ES-I3 (cell line): Measurements from ENCODE around the gene CACNA1H.
"Not testable (repeated sequence)": the region's sequence is repeated elsewhere in the genome, so short reads cannot be mapped to it uniquely, and the experiment has no call there.

Experiments used
- H3K36me3 ChIP-seq: 2 replicates; pipeline ENCODE4 v1.6.1; 2013; ENCODE audit warnings: mild to moderate bottlenecking, low read length, control low read depth, moderate library complexity; ENCODE audit not compliant: insufficient read depth
- H3K4me1 ChIP-seq: 2 replicates; pipeline ENCODE4 v1.6.1; 2013; ENCODE audit warnings: mild to moderate bottlenecking, control low read depth, low read length; ENCODE audit not compliant: insufficient read depth
- H3K9ac ChIP-seq: 2 replicates; pipeline ENCODE4 v1.6.1; 2013; ENCODE audit warnings: low read depth, mild to moderate bottlenecking, low read length, moderate library complexity
- H3K9me3 ChIP-seq: 2 replicates; pipeline ENCODE4 v1.6.1; 2013; ENCODE audit warnings: mild to moderate bottlenecking, low read length, moderate library complexity; ENCODE audit not compliant: control insufficient read depth, insufficient read depth

CACNA1H gene

GRCh38 chr16:1176280-1176897, 23.5 kb downstream of the CACNA1H start:
- no peak overlapping the region for H3K9ac ChIP-seq
- H3K36me3 ChIP-seq, result no peaks in the 10 kb centered on the region
- no peaks in the 10 kb centered on the region for H3K9me3 ChIP-seq
- no peaks in the 10 kb centered on the region for H3K4me1 ChIP-seq

- H3K4me1 ChIP-seq, result no peaks in the 10 kb centered on the region; the same call in 1 of the 2 replicates
- H3K36me3 ChIP-seq, result no peaks in the 10 kb centered on the region
- H3K9me3 ChIP-seq, result no peaks in the 10 kb centered on the region
- no peak overlapping the region for H3K9ac ChIP-seq
Observed at GRCh38 chr16:1177053-1177452, 24.1 kb downstream of the CACNA1H start.

- no peaks in the 10 kb centered on the region; the same call in 1 of the 2 replicates for H3K4me1 ChIP-seq
- no peaks in the 10 kb centered on the region for H3K36me3 ChIP-seq
- H3K9ac ChIP-seq, result no peak overlapping the region
- H3K9me3 ChIP-seq, result no peaks in the 10 kb centered on the region
Observed at GRCh38 chr16:1177750-1178149, 24.8 kb downstream of the CACNA1H start.

GRCh38 chr16:1178295-1178910, 25.5 kb downstream of the CACNA1H start:
- no peak overlapping the region for H3K9ac ChIP-seq
- H3K36me3 ChIP-seq, result no peaks in the 10 kb centered on the region
- no peaks in the 10 kb centered on the region; the same call in 1 of the 2 replicates for H3K4me1 ChIP-seq
- H3K9me3 ChIP-seq, result no peaks in the 10 kb centered on the region

GRCh38 chr16:1180549-1181403, 27.9 kb downstream of the CACNA1H start:
- Histone ChIP-seq H3K9ac (no peak overlapping the region), H3K9me3 (no peaks in the 10 kb centered on the region), H3K4me1 (no peaks in the 10 kb centered on the region; the same call in 1 of the 2 replicates), H3K36me3 (no peaks in the 10 kb centered on the region)

- no peaks in the 10 kb centered on the region for H3K9me3 ChIP-seq
- H3K36me3 ChIP-seq, result no peaks in the 10 kb centered on the region
- no peaks in the 10 kb centered on the region; the same call in 1 of the 2 replicates for H3K4me1 ChIP-seq
- no peak overlapping the region for H3K9ac ChIP-seq
Observed at GRCh38 chr16:1181404-1182315, 28.8 kb downstream of the CACNA1H start.

- H3K4me1 ChIP-seq, result no peaks in the 10 kb centered on the region; the same call in 1 of the 2 replicates
- no peak overlapping the region for H3K9ac ChIP-seq
- no peaks in the 10 kb centered on the region for H3K36me3 ChIP-seq
- no peaks in the 10 kb centered on the region for H3K9me3 ChIP-seq
Observed at GRCh38 chr16:1182316-1182671, 29.4 kb downstream of the CACNA1H start.

- Histone ChIP-seq H3K4me1 (no peaks in the 10 kb centered on the region; the same call in 1 of the 2 replicates), H3K9ac (no peak overlapping the region)
Observed at GRCh38 chr16:1182950-1183907, 30.3 kb downstream of the CACNA1H start.

GRCh38 chr16:1184156-1184868, 31.4 kb downstream of the CACNA1H start:
- no peaks in the 10 kb centered on the region for H3K9me3 ChIP-seq
- no peaks in the 10 kb centered on the region; the same call in 1 of the 2 replicates for H3K4me1 ChIP-seq
- no peak overlapping the region for H3K9ac ChIP-seq
- H3K36me3 ChIP-seq, result no peaks in the 10 kb centered on the region

More at GRCh38 chr16:1182950-1183907, 30.3 kb downstream of the CACNA1H start:
- Histone ChIP-seq H3K36me3 (no peaks in the 10 kb centered on the region), H3K9me3 (no peaks in the 10 kb centered on the region)

GRCh38 chr16:1184980-1185379, 32.1 kb downstream of the CACNA1H start:
- Histone ChIP-seq H3K9me3 (no peaks in the 10 kb centered on the region), H3K36me3 (no peaks in the 10 kb centered on the region), H3K9ac (no peak overlapping the region), H3K4me1 (no peaks in the 10 kb centered on the region; the same call in 1 of the 2 replicates)

- H3K4me1 ChIP-seq, H3K9me3 ChIP-seq, H3K36me3 ChIP-seq, H3K9ac ChIP-seq: not testable (repeated sequence)
Observed at GRCh38 chr16:1185460-1186207, 32.7 kb downstream of the CACNA1H start.
